Urothelium cell line (cell line): ENCODE results near the gene RPTOR.

ENCODE experiments used
- DNase-seq: peaks from one replicate; pipeline ENCODE4 v3.0.0; 2011; ENCODE audit warnings: low spot score, mixed read lengths
- FAIRE-seq: peaks from 2 replicates; lab custom pipeline; 2011; peaks lifted over from hg19 to GRCh38; lab: Jason Lieb, UNC

RPTOR gene

GRCh38 chr17:80979547-80980378 lies 435.1 kb downstream of the RPTOR start:
- DNase-seq, result no peak
- no peak for FAIRE-seq

- peak; percentile 95 for FAIRE-seq
- no peak for DNase-seq
Measured at GRCh38 chr17:80980397-80981061, 435.9 kb downstream of the RPTOR start.

GRCh38 chr17:80981062-80981902 lies 436.6 kb downstream of the RPTOR start:
- FAIRE-seq (peak; percentile 84), DNase-seq (peak; percentile 84)

GRCh38 chr17:80981929-80982425 lies 437.3 kb downstream of the RPTOR start:
- FAIRE-seq, result peak; percentile 66
- no peak for DNase-seq

GRCh38 chr17:80982426-80982974 lies 437.9 kb downstream of the RPTOR start:
- no peak for FAIRE-seq
- no peak for DNase-seq

GRCh38 chr17:80983545-80983944 lies 438.9 kb downstream of the RPTOR start:
- FAIRE-seq (no peak), DNase-seq (no peak)

- DNase-seq (peak; percentile 92), FAIRE-seq (peak; percentile 52)
Measured at GRCh38 chr17:80984749-80985148, 440.1 kb downstream of the RPTOR start.

GRCh38 chr17:80986046-80986445 lies 441.4 kb downstream of the RPTOR start:
- FAIRE-seq, result no peak
- no peak for DNase-seq

GRCh38 chr17:80986816-80987475 lies 442.3 kb downstream of the RPTOR start:
- FAIRE-seq (no peak), DNase-seq (no peak)

GRCh38 chr17:80987941-80988461 lies 443.4 kb downstream of the RPTOR start:
- DNase-seq, result no peak
- no peak for FAIRE-seq

- DNase-seq, result no peak
- no peak for FAIRE-seq
Measured at GRCh38 chr17:80989586-80989913, 444.9 kb downstream of the RPTOR start.

- DNase-seq, result no peak
- no peak for FAIRE-seq
Measured at GRCh38 chr17:80990921-80991644, 446.4 kb downstream of the RPTOR start.

GRCh38 chr17:80991645-80992076 lies 447.0 kb downstream of the RPTOR start, which contains the start of gene CHMP6:
CHMP6 (plus strand) TSS chr17:80991841; CDS start chr17:80991919, 78 bp downstream.
- peak; percentile 93 for DNase-seq

GRCh38 chr17:80992077-80992947 lies 447.7 kb downstream of the RPTOR start:
- no peak for FAIRE-seq
- no peak for DNase-seq

More at GRCh38 chr17:80991645-80992076, 447.0 kb downstream of the RPTOR start, which contains the start of gene CHMP6:
- peak; percentile 44 for FAIRE-seq

GRCh38 chr17:80992948-80993624 lies 448.4 kb downstream of the RPTOR start:
- DNase-seq (no peak), FAIRE-seq (no peak)

- FAIRE-seq (no peak), DNase-seq (no peak)
Measured at GRCh38 chr17:80995131-80995530, 450.5 kb downstream of the RPTOR start.

- DNase-seq (no peak), FAIRE-seq (no peak)
Measured at GRCh38 chr17:80996422-80997305, 452.0 kb downstream of the RPTOR start.
